K562 (cell line): Measurements from ENCODE around the gene APOL2.

Experiments
- GATA2 ChIP-seq: sonication (generic); formaldehyde crosslinking; IDR thresholded peaks from 2 replicates; pipeline ENCODE4 v1.4.0; 2020; ENCODE audit warnings: mild to moderate bottlenecking, missing genetic modification reagents
- STAT5B ChIP-seq: fragments of 250-450 bp; sonication (Bioruptor Pico); IDR thresholded peaks from 2 replicates; pipeline ENCODE4 v1.8.0; 2021; ENCODE audit warnings: mild to moderate bottlenecking, inconsistent platforms
- ZNF143 ChIP-seq: sonication (generic); formaldehyde crosslinking; IDR thresholded peaks from 2 replicates; pipeline ENCODE4 v1.9.0; 2022; ENCODE audit warnings: mild to moderate bottlenecking, missing genetic modification reagents
- TF ChIP-seq, protein P1 (sequence below), 2 experiments: fragments of 450-650 bp; formaldehyde crosslinking in 1 of 2; IDR thresholded peaks; 2 replicates each; pipeline versions ENCODE4 v1.4.0 to v1.6.1; 2014 to 2020; ENCODE audit warnings: mild to moderate bottlenecking in 2 of 2, borderline replicate concordance in 1 of 2, low read depth in 1 of 2
- TF ChIP-seq, protein P2 (sequence below): sonication (generic); formaldehyde crosslinking; IDR thresholded peaks from 2 replicates; pipeline ENCODE4 v1.9.0; 2022; ENCODE audit warnings: mild to moderate bottlenecking, missing genetic modification reagents
- TF ChIP-seq, protein P3 (sequence below), 3 experiments: IDR thresholded peaks in 2 of 3; conservative IDR thresholded peaks in 1 of 3; 2 replicates each; pipeline ENCODE4 v1.5.1; 2011 to 2012; ENCODE audit warnings: low read length in 3 of 3, mild to moderate bottlenecking in 3 of 3, control low read depth in 2 of 3, improper control_type of control experiment in 1 of 3, inconsistent platforms in 1 of 3, low read depth in 1 of 3, mixed read lengths in 1 of 3, moderate library complexity in 1 of 3; ENCODE audit not compliant: insufficient read depth in 2 of 3
- TF ChIP-seq, protein P4 (sequence below): IDR thresholded peaks from 3 replicates; pipeline ENCODE4 v1.6.1; 2011; ENCODE audit warnings: borderline replicate concordance, mild to moderate bottlenecking; ENCODE audit not compliant: insufficient read length, insufficient read depth
- TF ChIP-seq, protein P5 (sequence below): sonication (generic); formaldehyde crosslinking; IDR thresholded peaks from 2 replicates; pipeline ENCODE4 v1.5.0; 2020; ENCODE audit warnings: missing genetic modification reagents

DNA sequence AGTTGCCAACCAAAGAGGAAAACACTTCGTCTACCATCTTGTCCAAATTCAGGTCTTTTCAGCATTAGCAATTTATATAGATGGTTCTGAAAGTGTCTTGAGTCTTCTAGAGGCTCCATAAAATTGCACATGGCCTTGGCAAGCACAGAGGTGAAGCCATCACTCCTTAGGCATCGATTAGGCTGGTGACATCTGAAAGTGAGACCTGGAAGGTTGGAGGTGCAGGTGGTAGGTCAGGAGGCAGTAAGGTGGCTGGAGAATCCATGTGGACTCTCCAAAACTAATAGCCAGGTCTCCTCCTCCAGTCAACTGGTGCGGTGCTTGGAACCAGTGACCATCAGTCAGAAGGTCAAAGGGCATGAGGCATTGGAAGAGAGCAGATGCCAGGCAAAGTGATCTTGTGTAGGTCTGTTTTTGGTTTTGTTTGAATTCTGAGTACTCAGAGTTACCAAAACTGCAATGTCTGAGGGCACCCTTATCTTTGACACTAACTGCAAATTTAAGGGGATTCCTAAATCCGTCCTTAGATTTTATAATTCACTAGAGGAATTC, 6.6 kb upstream of the APOL2 start:
- TF ChIP-seq, protein P1, sequence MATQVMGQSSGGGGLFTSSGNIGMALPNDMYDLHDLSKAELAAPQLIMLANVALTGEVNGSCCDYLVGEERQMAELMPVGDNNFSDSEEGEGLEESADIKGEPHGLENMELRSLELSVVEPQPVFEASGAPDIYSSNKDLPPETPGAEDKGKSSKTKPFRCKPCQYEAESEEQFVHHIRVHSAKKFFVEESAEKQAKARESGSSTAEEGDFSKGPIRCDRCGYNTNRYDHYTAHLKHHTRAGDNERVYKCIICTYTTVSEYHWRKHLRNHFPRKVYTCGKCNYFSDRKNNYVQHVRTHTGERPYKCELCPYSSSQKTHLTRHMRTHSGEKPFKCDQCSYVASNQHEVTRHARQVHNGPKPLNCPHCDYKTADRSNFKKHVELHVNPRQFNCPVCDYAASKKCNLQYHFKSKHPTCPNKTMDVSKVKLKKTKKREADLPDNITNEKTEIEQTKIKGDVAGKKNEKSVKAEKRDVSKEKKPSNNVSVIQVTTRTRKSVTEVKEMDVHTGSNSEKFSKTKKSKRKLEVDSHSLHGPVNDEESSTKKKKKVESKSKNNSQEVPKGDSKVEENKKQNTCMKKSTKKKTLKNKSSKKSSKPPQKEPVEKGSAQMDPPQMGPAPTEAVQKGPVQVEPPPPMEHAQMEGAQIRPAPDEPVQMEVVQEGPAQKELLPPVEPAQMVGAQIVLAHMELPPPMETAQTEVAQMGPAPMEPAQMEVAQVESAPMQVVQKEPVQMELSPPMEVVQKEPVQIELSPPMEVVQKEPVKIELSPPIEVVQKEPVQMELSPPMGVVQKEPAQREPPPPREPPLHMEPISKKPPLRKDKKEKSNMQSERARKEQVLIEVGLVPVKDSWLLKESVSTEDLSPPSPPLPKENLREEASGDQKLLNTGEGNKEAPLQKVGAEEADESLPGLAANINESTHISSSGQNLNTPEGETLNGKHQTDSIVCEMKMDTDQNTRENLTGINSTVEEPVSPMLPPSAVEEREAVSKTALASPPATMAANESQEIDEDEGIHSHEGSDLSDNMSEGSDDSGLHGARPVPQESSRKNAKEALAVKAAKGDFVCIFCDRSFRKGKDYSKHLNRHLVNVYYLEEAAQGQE (IDR thresholded peaks at IDR 0.05; ENCODE audit: borderline replicate concordance): no peak
- TF ChIP-seq, protein P1 (CRISPR knock-in tag; IDR thresholded peaks at IDR 0.05; ENCODE audit: low read depth): no peak
- TF ChIP-seq GATA2 (CRISPR knock-in tag) (no peak), ZNF143 (no peak), STAT5B (CRISPR knock-in tag) (no peak)
- TF ChIP-seq, protein P2, sequence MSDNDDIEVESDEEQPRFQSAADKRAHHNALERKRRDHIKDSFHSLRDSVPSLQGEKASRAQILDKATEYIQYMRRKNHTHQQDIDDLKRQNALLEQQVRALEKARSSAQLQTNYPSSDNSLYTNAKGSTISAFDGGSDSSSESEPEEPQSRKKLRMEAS (CRISPR knock-in tag): no peak
- TF ChIP-seq, protein P3, sequence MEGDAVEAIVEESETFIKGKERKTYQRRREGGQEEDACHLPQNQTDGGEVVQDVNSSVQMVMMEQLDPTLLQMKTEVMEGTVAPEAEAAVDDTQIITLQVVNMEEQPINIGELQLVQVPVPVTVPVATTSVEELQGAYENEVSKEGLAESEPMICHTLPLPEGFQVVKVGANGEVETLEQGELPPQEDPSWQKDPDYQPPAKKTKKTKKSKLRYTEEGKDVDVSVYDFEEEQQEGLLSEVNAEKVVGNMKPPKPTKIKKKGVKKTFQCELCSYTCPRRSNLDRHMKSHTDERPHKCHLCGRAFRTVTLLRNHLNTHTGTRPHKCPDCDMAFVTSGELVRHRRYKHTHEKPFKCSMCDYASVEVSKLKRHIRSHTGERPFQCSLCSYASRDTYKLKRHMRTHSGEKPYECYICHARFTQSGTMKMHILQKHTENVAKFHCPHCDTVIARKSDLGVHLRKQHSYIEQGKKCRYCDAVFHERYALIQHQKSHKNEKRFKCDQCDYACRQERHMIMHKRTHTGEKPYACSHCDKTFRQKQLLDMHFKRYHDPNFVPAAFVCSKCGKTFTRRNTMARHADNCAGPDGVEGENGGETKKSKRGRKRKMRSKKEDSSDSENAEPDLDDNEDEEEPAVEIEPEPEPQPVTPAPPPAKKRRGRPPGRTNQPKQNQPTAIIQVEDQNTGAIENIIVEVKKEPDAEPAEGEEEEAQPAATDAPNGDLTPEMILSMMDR (IDR thresholded peaks at IDR 0.05 in 2 of 3, conservative IDR thresholded peaks at IDR 0.05 in 1 of 3; ENCODE audit: insufficient read depth in 2 of 3, low read depth in 1 of 3, low read length in 3 of 3): no peak
- TF ChIP-seq, protein P4, sequence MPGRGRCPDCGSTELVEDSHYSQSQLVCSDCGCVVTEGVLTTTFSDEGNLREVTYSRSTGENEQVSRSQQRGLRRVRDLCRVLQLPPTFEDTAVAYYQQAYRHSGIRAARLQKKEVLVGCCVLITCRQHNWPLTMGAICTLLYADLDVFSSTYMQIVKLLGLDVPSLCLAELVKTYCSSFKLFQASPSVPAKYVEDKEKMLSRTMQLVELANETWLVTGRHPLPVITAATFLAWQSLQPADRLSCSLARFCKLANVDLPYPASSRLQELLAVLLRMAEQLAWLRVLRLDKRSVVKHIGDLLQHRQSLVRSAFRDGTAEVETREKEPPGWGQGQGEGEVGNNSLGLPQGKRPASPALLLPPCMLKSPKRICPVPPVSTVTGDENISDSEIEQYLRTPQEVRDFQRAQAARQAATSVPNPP: no peak
- TF ChIP-seq, protein P5, sequence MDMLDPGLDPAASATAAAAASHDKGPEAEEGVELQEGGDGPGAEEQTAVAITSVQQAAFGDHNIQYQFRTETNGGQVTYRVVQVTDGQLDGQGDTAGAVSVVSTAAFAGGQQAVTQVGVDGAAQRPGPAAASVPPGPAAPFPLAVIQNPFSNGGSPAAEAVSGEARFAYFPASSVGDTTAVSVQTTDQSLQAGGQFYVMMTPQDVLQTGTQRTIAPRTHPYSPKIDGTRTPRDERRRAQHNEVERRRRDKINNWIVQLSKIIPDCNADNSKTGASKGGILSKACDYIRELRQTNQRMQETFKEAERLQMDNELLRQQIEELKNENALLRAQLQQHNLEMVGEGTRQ (CRISPR knock-in tag): no peak
